Colon (tissue), 2 donors: ENCODE results near the gene NFKBIB.

Experiments used
- FAIRE-seq: peaks from 2 replicates; lab custom pipeline; 2012; peaks lifted over from hg19 to GRCh38; lab: Jason Lieb, UNC
- donor health status: control.
- donor health status: control.

NFKBIB gene

DNA sequence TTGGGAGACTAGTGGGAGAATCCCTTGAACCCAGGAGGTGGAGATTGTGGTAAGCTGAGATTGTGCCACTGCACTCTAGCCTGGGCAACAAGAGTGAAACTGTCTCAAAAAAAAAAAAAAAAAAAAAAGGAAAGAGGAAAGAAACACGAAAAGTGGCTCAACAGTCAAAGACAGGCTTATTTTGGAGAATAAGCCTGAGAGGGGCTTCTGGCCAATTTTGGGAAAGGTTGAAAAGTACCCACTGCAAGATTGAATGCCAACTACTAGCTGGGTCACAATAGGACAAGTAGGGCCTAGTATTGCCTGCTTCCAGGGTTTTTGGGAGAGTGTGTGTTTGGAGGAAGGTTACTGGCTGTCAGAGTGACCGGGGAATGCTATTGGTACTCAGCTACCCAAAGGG is 58.5 kb downstream of the NFKBIB start:
- no peak for FAIRE-seq
